HG03354 (cell line): ENCODE data around the gene PAX6.

ENCODE experiments used
- ATAC-seq: cut with Tn5 transposase; IDR thresholded peaks from one replicate; pipeline ENCODE4 v1.9.1; 2021; ENCODE audit warnings: mild to moderate bottlenecking; ENCODE audit not compliant: unreplicated experiment, poor library complexity, severe bottlenecking

Gene PAX6

DNA sequence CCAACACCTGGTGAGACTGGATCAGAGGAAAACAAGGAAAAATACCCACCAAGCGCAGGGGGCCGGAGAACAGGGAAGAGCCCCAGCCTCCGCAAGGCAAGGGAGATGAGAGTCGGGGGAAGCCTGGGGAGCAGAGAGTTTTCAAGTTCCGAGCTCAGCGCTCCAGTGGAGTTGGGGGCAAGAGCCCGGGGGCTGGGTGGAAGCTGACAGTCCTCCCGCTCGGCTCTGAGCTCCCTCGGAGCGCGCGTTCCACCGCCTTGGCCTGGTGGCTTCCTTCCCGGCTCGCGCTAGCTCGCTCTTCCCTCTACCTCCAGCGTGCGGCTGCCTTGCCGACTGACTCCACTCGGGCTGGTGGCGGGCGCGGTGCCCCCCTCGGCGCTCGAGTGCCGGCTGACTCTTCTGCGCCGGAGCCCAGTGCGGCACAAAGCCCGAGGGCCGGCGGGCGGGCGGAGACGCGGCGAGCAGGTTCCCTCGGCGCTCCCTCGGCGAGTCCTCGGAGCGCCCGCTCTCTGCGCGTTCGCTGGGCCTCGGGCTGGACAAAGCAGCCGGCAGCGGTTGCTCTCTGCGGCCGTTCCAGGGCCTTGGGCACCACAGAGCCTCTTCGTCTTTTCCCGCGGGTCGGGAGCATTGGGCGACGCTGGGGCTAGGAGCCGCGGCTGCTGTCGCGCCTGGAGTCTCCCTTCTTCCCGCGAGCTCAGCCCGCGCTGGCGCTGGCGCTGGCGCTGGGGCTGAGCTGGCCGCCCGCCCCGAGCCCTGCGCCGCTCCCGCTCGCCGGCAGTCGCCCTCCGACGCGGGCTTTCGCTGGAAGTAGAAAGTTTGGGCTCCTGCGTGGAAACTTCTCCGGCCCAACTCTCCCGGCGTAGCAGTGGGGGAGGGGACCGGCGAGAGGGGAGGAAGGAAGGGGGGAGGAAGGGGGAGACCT is 1.0 kb downstream of the PAX6 start:
- no peak for ATAC-seq

DNA sequence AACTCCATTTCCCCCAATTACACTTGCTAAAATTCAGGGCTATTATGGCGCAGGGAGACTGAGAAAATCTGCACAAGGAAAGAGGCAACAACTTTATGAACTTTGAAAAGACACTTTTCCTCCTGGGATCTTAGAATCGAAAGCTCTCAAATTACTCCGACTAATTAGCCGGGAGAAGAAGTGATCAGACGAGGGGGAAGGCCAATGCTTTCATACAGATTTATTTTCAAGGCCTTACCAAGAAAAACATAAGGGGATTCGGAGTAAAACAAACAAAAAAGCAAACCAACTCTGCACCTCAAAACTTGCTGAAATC is 1.6 kb downstream of the PAX6 start:
- no peak for ATAC-seq

DNA sequence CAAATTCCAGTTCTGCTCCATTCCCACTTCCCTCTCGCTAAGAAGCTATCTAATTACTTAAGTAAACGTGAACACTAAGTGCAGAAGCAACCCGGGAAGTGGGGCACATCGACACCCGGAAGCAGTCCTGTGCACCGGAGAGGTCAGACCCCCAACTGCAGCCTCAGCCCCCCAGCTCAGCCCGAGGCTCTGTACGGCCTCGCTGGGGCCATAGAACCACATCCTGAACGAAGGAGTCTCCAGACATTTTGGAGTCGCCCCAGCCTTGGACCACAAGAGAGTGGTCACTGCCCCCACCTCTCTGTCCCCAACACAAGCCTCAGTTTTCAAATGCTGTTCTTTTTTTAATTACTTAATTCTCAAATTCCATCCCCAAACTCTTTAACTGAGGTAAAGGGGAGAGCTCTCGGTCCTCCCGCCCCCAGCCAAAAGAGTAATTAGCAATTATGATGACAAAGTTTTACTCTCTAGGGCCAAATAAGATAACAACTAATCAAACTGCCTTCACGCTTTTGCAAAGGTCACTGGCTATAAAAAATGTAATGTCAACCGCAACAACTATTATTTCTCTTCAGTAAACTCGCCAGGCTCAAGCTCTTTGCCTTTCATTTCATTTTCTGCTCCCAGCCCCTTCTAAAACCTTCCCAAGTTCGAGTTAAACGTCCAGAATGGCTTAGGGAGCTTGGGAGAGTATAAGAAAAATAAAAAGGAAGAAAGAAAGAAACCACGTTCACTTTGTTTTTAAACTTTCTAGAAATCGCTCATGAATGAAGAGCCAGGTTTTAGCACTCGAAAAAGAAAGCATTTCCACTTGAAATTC is 2.2 kb downstream of the PAX6 start:
- no peak for ATAC-seq

DNA sequence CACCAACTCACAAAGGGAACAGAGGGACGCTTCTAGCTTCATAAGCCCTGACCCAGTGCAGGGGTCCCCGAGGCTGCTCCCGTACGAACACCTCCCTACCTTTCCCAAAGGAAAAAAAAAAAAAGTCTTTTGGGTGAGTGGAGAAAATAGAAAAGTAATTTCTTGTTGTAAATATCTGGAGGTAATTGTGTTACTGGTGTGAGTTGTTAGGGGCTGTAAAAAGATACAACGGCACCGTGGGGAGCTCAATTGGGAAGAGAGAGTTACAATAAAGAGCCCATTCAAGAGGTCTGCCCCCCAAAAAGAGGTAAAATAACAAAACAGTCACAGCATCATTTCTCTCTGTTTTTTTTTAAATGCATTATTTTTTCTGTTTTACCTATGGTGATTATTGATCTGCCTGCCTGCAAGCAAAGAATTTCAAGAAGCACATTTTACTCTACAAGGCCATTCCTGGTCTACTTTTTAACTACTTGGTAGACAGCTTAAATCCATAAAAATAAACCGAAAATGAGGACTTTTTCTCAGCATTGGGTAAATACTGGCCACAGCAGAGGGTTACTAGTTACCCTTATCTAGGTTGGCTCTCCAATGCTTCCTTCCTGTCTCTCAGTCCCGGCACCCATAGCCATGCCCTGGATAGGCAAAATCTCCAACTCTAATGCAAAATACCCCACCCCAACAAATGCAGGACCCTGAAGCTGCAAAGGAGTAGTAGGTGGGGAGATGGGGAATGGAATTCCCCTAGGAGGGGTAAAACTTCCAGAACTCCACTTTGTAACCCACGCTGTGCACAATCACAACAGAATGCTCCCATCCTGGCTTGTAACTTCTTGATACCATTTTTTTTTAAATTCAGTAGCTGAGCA is 3.1 kb downstream of the PAX6 start:
- ATAC-seq, result no peak

DNA sequence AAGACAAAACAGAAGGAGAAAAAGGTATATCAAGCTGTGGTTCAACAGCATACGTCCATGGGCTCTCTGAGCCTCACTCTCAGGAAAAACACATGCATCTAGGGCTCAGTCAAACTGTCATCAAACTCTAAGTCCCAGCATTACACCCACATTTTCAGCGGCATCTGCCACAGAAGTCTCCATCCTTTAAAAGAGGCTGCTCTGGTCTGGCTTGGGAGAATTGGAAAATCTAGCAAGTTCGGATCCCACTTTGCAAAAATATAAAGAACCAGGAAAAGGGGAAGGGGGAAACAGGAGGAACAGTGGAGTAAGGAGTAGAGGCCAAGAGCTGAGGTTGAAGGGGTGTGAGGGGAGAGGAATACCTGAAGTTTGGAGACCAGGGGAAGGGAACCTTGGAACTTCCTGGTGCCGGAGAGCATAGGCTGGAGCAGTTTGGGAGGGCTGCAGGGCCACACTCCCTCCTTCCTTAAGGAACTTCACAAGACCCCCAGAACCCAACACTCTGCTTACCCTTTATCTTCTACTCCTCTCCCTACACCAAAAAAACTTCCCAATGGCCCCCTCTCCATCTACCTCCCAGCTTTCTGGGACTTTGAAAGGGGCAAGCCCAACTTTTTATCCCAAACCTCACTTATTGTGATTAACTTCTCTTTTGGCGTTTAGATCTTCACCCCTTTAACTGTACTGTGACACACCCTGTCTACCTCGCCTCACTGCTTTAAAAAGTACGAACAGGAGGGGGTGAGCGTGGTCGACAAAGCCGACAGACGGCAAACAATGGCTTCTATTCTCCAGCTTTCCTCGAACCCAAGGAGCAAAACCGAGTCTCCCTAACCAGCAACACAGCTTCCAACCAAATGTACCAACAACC is 4.0 kb downstream of the PAX6 start:
- ATAC-seq, result no peak

DNA sequence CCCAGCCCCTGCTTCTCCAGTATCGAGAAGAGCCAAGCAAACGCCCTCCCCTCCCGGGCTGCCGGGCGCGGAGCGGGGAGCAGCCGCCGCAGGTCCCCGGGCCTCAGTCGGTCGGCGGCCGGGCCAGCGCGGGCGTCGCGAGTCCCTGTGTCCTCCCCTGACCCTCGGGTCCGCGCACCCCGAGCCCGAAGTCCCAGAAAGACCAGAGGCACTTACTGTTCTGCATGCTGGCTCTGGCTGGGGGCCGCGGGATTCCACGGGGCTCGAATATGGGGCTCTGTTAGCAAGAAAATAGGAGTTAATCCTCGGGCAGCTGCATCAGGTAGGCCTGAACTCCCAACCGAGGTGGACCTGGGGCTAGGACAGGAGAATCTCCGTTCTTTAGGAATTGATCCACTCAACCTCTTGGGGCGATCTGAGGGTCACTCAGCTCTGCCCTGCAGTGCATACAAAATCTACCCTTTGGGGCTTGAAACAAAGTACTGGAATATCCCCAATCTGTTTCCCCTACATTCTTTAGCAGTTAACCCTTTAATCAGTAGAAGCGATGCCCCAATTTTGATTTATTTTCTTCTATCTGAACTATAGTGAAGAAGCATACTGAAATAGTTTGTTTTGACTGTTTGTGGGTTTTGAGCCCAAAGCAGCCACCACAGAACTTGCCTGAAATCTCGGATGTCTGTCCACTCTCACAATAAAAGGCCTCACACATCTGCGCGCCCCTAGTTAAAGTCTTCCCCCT is 4.8 kb downstream of the PAX6 start:
- ATAC-seq, result no peak

DNA sequence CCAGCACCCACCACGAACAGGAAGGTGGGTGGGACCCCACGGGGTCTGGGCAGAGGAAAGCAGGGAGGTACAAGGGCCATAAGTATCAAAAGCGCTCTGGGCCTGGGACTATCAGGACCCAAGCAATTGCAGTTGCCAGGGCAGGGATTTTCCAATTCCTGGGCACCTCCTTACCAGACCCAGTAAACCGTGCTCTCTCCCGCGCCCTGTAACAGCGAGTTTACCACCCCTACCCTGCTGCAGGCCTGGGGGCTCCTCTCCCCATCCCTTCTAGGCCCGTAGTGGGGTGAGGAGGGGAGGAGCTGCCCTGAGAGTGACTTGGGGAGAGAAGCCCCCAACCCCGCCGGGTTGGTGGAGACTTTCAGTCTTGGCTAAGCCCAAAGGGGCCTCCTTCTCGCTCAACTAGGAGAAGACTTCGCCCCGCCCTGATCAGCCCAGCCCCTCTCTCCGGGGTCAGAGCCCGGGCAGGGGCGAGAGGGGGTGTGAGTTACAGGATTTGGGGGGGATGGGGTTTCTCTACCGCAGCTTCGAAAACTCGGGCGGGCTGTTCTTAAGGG is 5.4 kb downstream of the PAX6 start:
- ATAC-seq, result no peak

DNA sequence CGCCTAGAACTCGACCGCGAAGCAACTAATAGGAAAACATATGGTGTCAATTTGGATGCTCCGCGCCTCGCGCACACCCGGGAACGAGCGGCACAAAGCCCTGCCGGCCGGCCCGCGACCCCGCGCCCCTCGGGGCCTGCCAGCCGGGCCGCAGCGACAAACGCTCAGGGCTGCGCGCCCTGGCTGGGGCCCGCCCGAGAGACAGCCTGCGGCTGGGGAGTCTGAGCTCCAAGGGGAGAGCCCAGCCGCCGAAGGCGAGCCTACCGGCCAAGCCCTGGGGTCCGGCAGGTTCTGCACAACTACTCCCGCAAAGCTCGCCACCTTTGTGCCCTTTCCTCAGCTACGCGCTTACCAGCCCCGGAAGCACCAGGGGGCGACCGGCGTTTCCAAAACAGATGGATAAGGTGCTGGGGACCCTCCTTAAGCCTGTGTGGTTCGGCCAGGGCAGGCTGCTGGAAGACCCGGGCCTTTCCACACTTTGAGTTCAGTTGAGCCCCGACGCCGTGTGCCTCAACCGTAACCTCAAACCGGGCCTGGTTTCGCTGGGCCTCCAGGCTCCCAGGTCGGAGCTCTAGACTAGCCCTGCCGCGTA is 6.0 kb downstream of the PAX6 start:
- no peak for ATAC-seq

DNA sequence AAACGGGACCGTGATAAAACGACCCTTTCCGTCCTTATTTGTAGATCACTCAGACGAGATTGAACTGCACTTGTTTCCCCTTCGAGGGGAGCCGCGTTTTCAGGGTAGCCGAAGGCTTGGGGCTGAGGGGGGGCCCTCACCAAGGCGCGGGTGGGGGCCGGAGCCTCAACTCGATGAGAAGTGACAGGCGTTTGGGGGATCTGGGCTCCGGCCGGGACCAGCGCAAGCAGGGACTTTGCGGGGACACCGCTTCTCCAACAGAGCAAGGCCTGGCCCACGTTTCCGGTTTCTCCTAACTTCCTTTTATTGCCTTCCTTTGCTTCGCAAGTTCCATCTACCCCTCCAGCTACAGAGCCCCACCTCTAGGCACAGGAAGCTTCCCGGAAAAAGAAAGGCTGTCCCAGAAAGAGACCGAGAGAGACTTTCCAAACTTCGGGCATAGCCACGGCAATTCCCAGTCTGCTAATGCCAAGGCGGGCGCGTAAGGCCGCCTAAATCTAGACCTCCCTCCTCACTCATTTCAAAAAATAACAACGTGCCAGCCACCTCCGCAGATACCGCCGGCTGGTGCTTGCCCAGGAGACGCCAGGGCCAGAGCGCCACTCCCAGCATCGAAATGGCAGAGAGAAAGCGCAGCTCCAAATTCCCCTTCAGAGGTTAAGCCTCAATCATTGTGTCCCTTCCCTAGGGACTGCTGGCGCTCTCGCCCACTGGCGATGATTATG is 6.6 kb downstream of the PAX6 start:
- ATAC-seq, result no peak

DNA sequence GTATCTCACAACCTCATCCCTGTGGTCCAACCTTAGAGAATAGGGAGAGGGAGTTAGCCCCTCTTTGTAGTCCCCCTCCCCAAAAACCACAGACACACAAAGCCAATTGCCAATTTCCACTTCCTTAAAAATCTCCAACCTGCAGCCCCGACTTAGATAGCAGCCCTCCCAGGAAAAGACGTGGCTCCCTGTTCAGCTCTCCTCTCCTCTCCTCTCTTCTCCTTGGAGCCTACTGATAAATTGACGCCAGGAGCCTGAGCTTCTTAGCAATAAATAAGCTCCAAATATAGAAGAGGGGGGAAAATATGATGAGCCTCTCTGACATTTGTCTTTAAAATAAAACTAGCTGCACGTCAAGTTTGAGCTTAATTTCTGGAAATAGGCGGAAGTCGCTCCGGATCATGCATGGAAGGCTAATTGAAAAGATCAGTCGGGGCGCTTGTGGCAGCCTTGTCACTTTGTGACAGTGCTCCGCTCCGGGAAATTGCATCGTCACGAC is 7.3 kb downstream of the PAX6 start:
- ATAC-seq, result no peak

DNA sequence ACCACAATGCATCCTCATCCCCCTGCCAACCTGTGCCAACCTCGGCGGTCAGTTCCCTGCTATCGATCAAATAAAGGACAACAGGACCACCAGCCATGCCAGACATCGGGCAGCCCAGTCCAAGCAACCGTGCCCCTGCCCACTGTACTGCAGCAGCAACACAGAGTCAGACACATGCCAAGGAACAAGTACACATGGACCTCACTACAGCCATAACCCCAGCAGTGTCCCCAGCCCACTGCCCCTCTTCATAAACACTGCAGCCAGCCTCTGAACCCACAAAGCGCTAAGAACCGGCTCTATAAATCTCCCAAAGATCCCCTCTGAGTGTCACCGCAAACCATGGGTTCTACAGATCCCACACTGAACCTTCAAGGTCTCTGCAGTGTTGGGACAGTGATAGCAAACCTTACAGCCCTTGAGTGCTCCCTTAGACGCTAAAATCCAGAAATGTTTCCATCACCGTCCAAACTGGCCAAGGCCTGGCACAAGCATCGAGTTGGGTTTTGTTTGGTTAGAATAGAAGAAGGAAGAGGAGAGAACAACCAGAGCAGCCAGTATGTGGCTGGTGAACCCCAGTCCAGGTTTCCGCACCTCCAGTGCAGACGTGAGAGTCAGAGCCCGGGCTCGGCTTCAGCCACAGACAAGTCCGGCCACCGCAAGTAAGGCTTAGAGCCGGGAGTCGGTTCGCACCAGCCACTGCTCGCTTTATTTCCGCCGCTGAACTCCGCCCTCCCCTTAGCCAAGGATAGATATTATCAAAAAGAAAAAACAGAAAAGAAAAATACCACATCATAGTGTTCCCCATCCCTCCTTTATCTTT is 7.9 kb downstream of the PAX6 start:
- ATAC-seq, result no peak

DNA sequence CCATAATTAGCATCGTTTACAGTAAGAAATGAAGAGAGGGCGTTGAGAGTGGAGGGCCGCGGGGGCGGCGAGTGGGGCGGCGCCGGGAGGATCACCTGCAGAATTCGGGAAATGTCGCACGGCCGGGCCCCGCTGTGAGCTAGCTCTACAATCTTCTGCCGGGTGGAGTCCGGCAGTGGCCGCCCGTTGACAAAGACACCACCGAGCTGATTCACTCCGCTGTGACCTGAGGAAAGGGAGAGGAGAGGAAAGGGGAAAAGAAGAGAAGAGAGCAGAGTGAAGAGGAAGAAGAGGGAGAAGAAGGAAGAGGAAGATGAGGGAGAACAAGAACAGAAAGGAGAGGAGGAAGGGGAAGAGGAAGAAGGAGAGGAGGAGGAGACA is 8.5 kb downstream of the PAX6 start:
- no peak for ATAC-seq

DNA sequence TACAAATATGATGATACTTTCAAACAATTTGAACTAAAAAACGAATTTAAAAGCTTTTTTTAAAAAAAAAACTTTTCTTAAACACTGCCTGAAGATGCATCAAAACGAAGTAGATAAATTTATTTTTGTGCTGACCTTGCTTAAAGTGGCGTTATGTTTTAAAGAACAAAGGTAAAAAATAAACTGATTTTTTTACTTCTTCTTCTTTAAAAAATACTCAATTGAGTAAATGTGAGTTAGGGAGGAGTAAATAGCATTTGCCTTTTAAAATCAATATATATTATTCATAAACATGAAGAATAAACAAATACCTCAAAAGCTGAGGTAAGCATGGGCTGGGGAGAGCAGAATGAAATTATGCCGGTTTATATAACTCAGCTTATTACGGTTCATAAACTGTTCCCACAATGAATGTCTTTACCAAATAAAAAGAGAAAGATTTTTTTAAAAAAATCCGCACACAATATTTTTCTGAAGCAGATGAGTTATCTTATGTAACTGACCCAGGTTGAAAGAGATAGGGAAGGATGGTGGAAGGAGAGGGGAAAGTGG is 9.0 kb downstream of the PAX6 start:
- no peak for ATAC-seq

DNA sequence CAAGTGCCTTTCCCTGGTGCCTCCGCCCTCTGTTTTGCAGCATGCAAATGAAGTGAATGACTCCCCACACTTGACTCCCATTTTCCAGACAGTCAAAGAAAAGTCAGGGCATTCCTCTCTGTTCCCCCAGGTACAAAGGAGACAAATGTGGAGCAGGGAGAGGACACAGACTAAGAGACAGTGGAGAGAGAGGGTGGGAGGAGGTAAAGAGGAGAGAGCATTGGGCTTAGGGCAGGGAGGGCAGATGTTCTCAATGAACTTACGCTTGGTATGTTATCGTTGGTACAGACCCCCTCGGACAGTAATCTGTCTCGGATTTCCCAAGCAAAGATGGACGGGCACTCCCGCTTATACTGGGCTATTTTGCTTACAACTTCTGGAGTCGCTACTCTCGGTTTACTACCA is 9.8 kb downstream of the PAX6 start:
- ATAC-seq, result no peak

DNA sequence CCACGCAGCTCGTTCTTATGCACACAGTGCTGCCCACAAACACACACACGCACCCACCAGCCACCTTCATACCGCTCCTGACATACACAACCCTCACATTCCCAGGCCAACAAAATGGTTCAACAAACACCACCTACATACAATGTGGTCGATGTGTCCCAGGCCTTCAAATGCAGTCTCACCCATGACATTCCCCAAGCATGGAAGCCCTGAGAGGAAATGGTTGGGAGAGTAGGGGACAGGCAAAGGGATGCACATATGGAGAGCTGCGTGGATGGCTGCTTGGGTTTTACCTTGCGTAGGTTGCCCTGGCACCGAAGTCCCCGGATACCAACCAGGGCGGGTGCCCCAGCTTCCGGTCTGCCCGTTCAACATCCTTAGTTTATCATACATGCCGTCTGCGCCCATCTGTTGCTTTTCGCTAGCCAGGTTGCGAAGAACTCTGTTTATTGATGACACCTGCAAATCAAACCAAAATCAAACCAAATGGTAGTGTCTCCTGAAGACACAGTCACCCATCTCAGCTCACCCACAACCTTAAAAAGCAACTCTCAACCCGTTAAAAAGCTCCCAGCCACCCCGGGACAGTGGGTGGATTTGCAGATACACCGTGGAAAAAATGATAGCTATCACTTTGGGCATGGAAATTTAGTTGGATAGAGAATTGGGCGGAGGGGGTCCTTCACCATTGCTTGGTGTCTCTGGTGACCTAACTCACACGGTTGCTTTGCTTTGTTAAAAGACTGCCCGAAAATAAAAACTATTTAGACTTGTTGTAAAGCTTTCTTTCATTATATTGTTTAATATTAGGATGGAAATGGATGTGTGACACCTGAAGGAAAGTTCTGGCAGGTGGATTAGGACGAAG is 10.5 kb downstream of the PAX6 start:
- ATAC-seq, result no peak
